Activated T-helper 2 cell treated with anti-CD3 and anti-CD28 coated beads, Interferon-gamma antibody, Interleukin-2, Interleukin-4, amounts not matched to agents 10 μg/mL and 5 μg/mL and 100 μg/mL, durations not matched to agents 14 hours and 24 hours and 36 hours (primary cell): ENCODE results near the gene NCR1. TPM values are rescaled to one million over a fixed set of nuclear protein-coding genes. Genes with fewer than 3 reads are reported as not detected.

Experiments
- DNase-seq: peaks from one replicate; pipeline ENCODE4 v3.0.0; 2021; ENCODE audit warnings: low spot score
- H3K27ac Mint-ChIP-seq: one replicate; pipeline ENCODE4 v1.8.0; 2021; ENCODE audit warnings: mixed read lengths
- H3K27me3 Mint-ChIP-seq: one replicate; pipeline ENCODE4 v1.8.0; 2021; ENCODE audit warnings: low read depth, mixed read lengths
- H3K36me3 Mint-ChIP-seq: one replicate; pipeline ENCODE4 v1.8.0; 2021; ENCODE audit warnings: low read depth, mixed read lengths
- H3K4me1 Mint-ChIP-seq: one replicate; pipeline ENCODE4 v1.8.0; 2021; ENCODE audit warnings: low read depth, mixed read lengths
- H3K4me3 Mint-ChIP-seq: one replicate; pipeline ENCODE4 v1.8.0; 2021; ENCODE audit warnings: low read depth, mild to moderate bottlenecking, moderate library complexity, mixed read lengths
- H3K9me3 Mint-ChIP-seq: one replicate; pipeline ENCODE4 v1.8.0; 2021; ENCODE audit warnings: mixed read lengths
- intact Hi-C: fragments of 100-400 bp; cut with micrococcal nuclease; formaldehyde crosslinking; loops from one replicate; pipeline ENCODE4 v1.15.1; 2023
- total RNA-seq: library from RNA; stranded (reverse); gene quantifications from 2 replicates; pipeline ENCODE4 v1.2.3, GENCODE V29; 2022

NCR1 gene
- total RNA-seq, 1 donor from 2014 or later, result not detected

- Mint-ChIP-seq H3K27me3 (peaks cover 4% of the 10 kb centered on the region), H3K9me3 (no peaks in the 10 kb centered on the region), H3K4me3 (no peak overlapping the region), H3K27ac (no peak overlapping the region), H3K4me1 (peaks cover 7% of the 10 kb centered on the region), H3K36me3 (no peaks in the 10 kb centered on the region)
- intact Hi-C loops, result no loop called here
- no peak for DNase-seq
Measured at GRCh38 chr19:54955376-54955775, 49.4 kb downstream of the NCR1 start.

- Mint-ChIP-seq H3K4me3 (peak overlapping the region; percentile 37), H3K27ac (no peak overlapping the region), H3K4me1 (peaks cover 7% of the 10 kb centered on the region), H3K27me3 (peaks cover 4% of the 10 kb centered on the region), H3K9me3 (no peaks in the 10 kb centered on the region), H3K36me3 (no peaks in the 10 kb centered on the region)
- intact Hi-C loops, result no loop called here
- no peak for DNase-seq
Measured at GRCh38 chr19:54959840-54960239, 53.9 kb downstream of the NCR1 start.

Other genes with a start within 250 kb of the NCR1 start
- gene LILRB4, start 243.2 kb upstream of the NCR1 start, total RNA-seq, result 0.32 and 0.46 TPM in 2 replicates
- not detected in 2 replicates for gene KIR3DL3, start 181.7 kb upstream of the NCR1 start, total RNA-seq
- gene KIR2DL3, start 167.6 kb upstream of the NCR1 start, total RNA-seq, result not detected in 2 replicates
- not detected in 2 replicates for gene KIR2DL1, start 136.4 kb upstream of the NCR1 start, total RNA-seq
- gene KIR2DL4, start 102.5 kb upstream of the NCR1 start, total RNA-seq, result not detected in 2 replicates
- gene KIR3DL1, start 89.7 kb upstream of the NCR1 start, total RNA-seq, result not detected in 2 replicates
- not detected in 2 replicates for gene KIR2DS4, start 73.5 kb upstream of the NCR1 start, total RNA-seq
- gene KIR3DL2, start 55.7 kb upstream of the NCR1 start, total RNA-seq, result 0.64 and 0.69 TPM in 2 replicates
- gene FCAR, start 31.9 kb upstream of the NCR1 start, total RNA-seq, result not detected in 2 replicates
- not detected in 2 replicates for gene NLRP7, start 41.4 kb downstream of the NCR1 start, total RNA-seq
- 13.5 and 14.1 TPM in 2 replicates for gene NLRP2, start 60.2 kb downstream of the NCR1 start, total RNA-seq
- gene GP6, start 132.1 kb downstream of the NCR1 start, total RNA-seq, result 0.37 and 0.50 TPM in 2 replicates
- 18.3 and 18.9 TPM in 2 replicates for gene RDH13, start 157.0 kb downstream of the NCR1 start, total RNA-seq
- 4.9 and 6.6 TPM in 2 replicates for gene EPS8L1, start 169.7 kb downstream of the NCR1 start, total RNA-seq
- gene PPP1R12C, start 211.5 kb downstream of the NCR1 start, total RNA-seq, result 104 and 108 TPM in 2 replicates
- 0.27 and 1.3 TPM in 2 replicates for gene TNNT1, start 243.1 kb downstream of the NCR1 start, total RNA-seq